GF-D8 (cell line): Measurements from ENCODE around the gene CORO2A.

Experiments used
- DNase-seq: peaks from one replicate; lab custom pipeline; 2025; lab: John Stamatoyannopoulos, UW

Gene CORO2A

GRCh38 chr9:98219794-98220370, 27.4 kb upstream of the CORO2A start:
- no peak for DNase-seq

GRCh38 chr9:98219364-98219716, 26.9 kb upstream of the CORO2A start:
- no peak for DNase-seq

GRCh38 chr9:98218562-98219363, 26.3 kb upstream of the CORO2A start:
- DNase-seq = no peak

- no peak for DNase-seq
Measured at GRCh38 chr9:98217255-98217654, 24.8 kb upstream of the CORO2A start.

GRCh38 chr9:98216391-98216790, 24.0 kb upstream of the CORO2A start:
- DNase-seq = no peak

- DNase-seq = no peak
Measured at GRCh38 chr9:98215821-98216220, 23.4 kb upstream of the CORO2A start.

- no peak for DNase-seq
Measured at GRCh38 chr9:98215271-98215670, 22.8 kb upstream of the CORO2A start.

GRCh38 chr9:98214811-98215210, 22.4 kb upstream of the CORO2A start:
- DNase-seq = no peak

GRCh38 chr9:98211260-98211659, 18.8 kb upstream of the CORO2A start:
- no peak for DNase-seq

GRCh38 chr9:98210435-98210834, 18.0 kb upstream of the CORO2A start:
- DNase-seq = no peak

- no peak for DNase-seq
Measured at GRCh38 chr9:98209530-98209929, 17.1 kb upstream of the CORO2A start.

- no peak for DNase-seq
Measured at GRCh38 chr9:98208635-98209034, 16.2 kb upstream of the CORO2A start.

GRCh38 chr9:98207606-98208005, 15.2 kb upstream of the CORO2A start:
- no peak for DNase-seq

GRCh38 chr9:98206754-98207153, 14.3 kb upstream of the CORO2A start:
- no peak for DNase-seq

- no peak for DNase-seq
Measured at GRCh38 chr9:98204692-98205091, 12.3 kb upstream of the CORO2A start.

GRCh38 chr9:98203153-98203552, 10.7 kb upstream of the CORO2A start:
- no peak for DNase-seq

- no peak for DNase-seq
Measured at GRCh38 chr9:98202252-98202651, 9.8 kb upstream of the CORO2A start.

GRCh38 chr9:98201749-98202148, 9.3 kb upstream of the CORO2A start:
- no peak for DNase-seq

GRCh38 chr9:98201102-98201501, 8.7 kb upstream of the CORO2A start:
- no peak for DNase-seq

- no peak for DNase-seq
Measured at GRCh38 chr9:98199388-98200033, 7.1 kb upstream of the CORO2A start.

GRCh38 chr9:98195671-98196070, 3.2 kb upstream of the CORO2A start:
- no peak for DNase-seq

GRCh38 chr9:98193336-98193944, 1.0 kb upstream of the CORO2A start:
- no peak for DNase-seq
